Neuronal stem cell (in vitro differentiated cells): ENCODE measurements around the gene NFKBIE. TPM values are rescaled to one million over a fixed set of nuclear protein-coding genes. Genes with fewer than 3 reads are reported as not detected.
A peak's percentile ranks its signal among the peaks of the same experiment; 100 is the strongest.
"Not testable (repeated sequence)": the region's sequence is repeated elsewhere in the genome, so short reads cannot be mapped to it uniquely, and the experiment has no call there.

Source experiments
- DNase-seq: peaks from one replicate; pipeline ENCODE4 v3.0.0-alpha.2; 2013; ENCODE audit warnings: low spot score
- H2AFZ ChIP-seq: one replicate; pipeline ENCODE4 v1.6.1; 2013; ENCODE audit warnings: mild to moderate bottlenecking, low read length, inconsistent platforms
- H2AK5ac ChIP-seq: 2 replicates; pipeline ENCODE4 v1.6.1; 2013; ENCODE audit warnings: low read depth, mild to moderate bottlenecking, inconsistent platforms, low read length, moderate library complexity, mixed read lengths
- H2BK120ac ChIP-seq: 2 replicates; pipeline ENCODE4 v1.6.1; 2013; ENCODE audit warnings: low read depth, mild to moderate bottlenecking, inconsistent platforms, low read length, moderate library complexity, mixed read lengths
- H2BK12ac ChIP-seq: one replicate; pipeline ENCODE4 v1.6.1; 2013; ENCODE audit warnings: low read length, inconsistent platforms
- H2BK15ac ChIP-seq: 2 replicates; pipeline ENCODE4 v1.6.1; 2013; ENCODE audit warnings: mild to moderate bottlenecking, low read length, inconsistent platforms, mixed read lengths
- H2BK5ac ChIP-seq: one replicate; pipeline ENCODE4 v1.6.1; 2013; ENCODE audit warnings: inconsistent platforms, mild to moderate bottlenecking, low read length, moderate library complexity
- H3K14ac ChIP-seq: one replicate; pipeline ENCODE4 v1.6.1; 2013; ENCODE audit warnings: low read length, inconsistent platforms
- H3K18ac ChIP-seq: 2 replicates; pipeline ENCODE4 v1.6.1; 2013; ENCODE audit warnings: low read length, inconsistent platforms
- H3K23ac ChIP-seq: 2 replicates; pipeline ENCODE4 v1.6.1; 2013; ENCODE audit warnings: low read depth, mild to moderate bottlenecking, mixed read lengths, low read length, inconsistent platforms; ENCODE audit not compliant: poor library complexity
- H3K27ac ChIP-seq: replicated peaks from 3 replicates; pipeline ENCODE4 v1.5.1; 2013; ENCODE audit warnings: low read length, inconsistent platforms
- H3K27me3 ChIP-seq, 3 experiments: 2 replicates each; pipeline ENCODE4 v1.6.1; 2013; ENCODE audit warnings: low read length in 3 of 3, mild to moderate bottlenecking in 2 of 3, inconsistent platforms in 1 of 3, low read depth in 1 of 3, mixed read lengths in 1 of 3, moderate library complexity in 1 of 3; ENCODE audit not compliant: control insufficient read depth in 3 of 3, insufficient read depth in 3 of 3
- H3K36me3 ChIP-seq, 2 donors: replicated peaks in 1 of 2; 2 replicates each; pipeline ENCODE4 v1.6.1; 2013; ENCODE audit warnings: low read length in 2 of 2; ENCODE audit not compliant: control insufficient read depth in 2 of 2, insufficient read depth in 2 of 2
- H3K4ac ChIP-seq: 2 replicates; pipeline ENCODE4 v1.6.1; 2013; ENCODE audit warnings: inconsistent platforms, mild to moderate bottlenecking, low read length, moderate library complexity
- H3K4me1 ChIP-seq, 2 donors: 1 replicate in 1 of 2; 2 replicates in 1 of 2; pipeline ENCODE4 v1.6.1; 2013; ENCODE audit warnings: low read length in 2 of 2, low read depth in 1 of 2; ENCODE audit not compliant: control insufficient read depth in 2 of 2, insufficient read depth in 1 of 2
- H3K4me2 ChIP-seq: one replicate; pipeline ENCODE4 v1.6.1; 2013; ENCODE audit warnings: mild to moderate bottlenecking, low read length, inconsistent platforms; ENCODE audit not compliant: insufficient read depth, poor library complexity, severe bottlenecking
- H3K4me3 ChIP-seq, 2 donors: 2 replicates each; pipeline ENCODE4 v1.5.1; 2013; ENCODE audit warnings: low read length in 2 of 2, mild to moderate bottlenecking in 2 of 2, inconsistent platforms in 1 of 2, moderate library complexity in 1 of 2
- H3K79me1 ChIP-seq: one replicate; pipeline ENCODE4 v1.6.1; 2013; ENCODE audit warnings: low read depth, mild to moderate bottlenecking, inconsistent platforms, low read length, moderate library complexity
- H3K9ac ChIP-seq: one replicate; pipeline ENCODE4 v1.6.1; 2013; ENCODE audit warnings: mild to moderate bottlenecking, low read depth, low read length, inconsistent platforms; ENCODE audit not compliant: poor library complexity
- H3K9me3 ChIP-seq, 2 donors: replicated peaks in 1 of 2; 2 replicates each; pipeline versions ENCODE3 to v1.6.1; 2013; ENCODE audit warnings: low read length in 2 of 2, mild to moderate bottlenecking in 2 of 2, inconsistent platforms in 1 of 2, low read depth in 1 of 2, mixed read lengths in 1 of 2, moderate library complexity in 1 of 2; ENCODE audit not compliant: control insufficient read depth in 2 of 2, insufficient read depth in 1 of 2
- H4K8ac ChIP-seq: one replicate; pipeline ENCODE4 v1.6.1; 2013; ENCODE audit warnings: low read depth, mild to moderate bottlenecking, inconsistent platforms, low read length, moderate library complexity
- H4K91ac ChIP-seq: one replicate; pipeline ENCODE4 v1.6.1; 2013; ENCODE audit warnings: low read length, low read depth, mild to moderate bottlenecking, inconsistent platforms; ENCODE audit not compliant: poor library complexity
- WGBS, 2 donors: extraction: QIAGEN DNeasy Blood & Tissue Kit; methylation state at CpG; one replicate each; pipeline ENCODE4 v1.1.7; 2013; ENCODE audit warnings: missing lambda C conversion rate in 2 of 2, mixed read lengths in 1 of 2; ENCODE audit not compliant: insufficient read length in 2 of 2, insufficient replicate concordance in 1 of 2; ENCODE audit errors: extremely low coverage in 2 of 2; 5-methylcytosine and 5-hydroxymethylcytosine counted together
- polyA plus RNA-seq, 2 experiments: library from polyadenylated mRNA; stranded (reverse); fragments of 200-250 nt; gene quantifications; one replicate each; pipeline ENCODE4 v1.2.3, GENCODE V29; 2013

NFKBIE gene
- 9.5 TPM for polyA plus RNA-seq (2013, experiment 1 of 2)
- 9.0 TPM for polyA plus RNA-seq (2013, experiment 2 of 2)

GRCh38 chr6:44265007-44265721 is at the start of gene NFKBIE:
Gene NFKBIE (minus strand): TSS chr6:44265551. CDS start chr6:44265346, 205 bp downstream.
- Histone ChIP-seq H3K18ac (peak within 1 kb of the TSS; percentile 87), H3K79me1 (peaks cover 2% of the 10 kb centered on the region), H3K4me3 (peak within 1 kb of the TSS; percentile 81 to 83), H3K4ac (no peak within 1 kb of the TSS), H3K27me3 (no peaks in the 10 kb centered on the region), H3K9me3 (no peaks in the 10 kb centered on the region), H4K8ac (no peak within 1 kb of the TSS), H2BK120ac (no peak within 1 kb of the TSS), H2BK12ac (no peak within 1 kb of the TSS), H3K14ac (peak within 1 kb of the TSS; percentile 22), H2BK15ac (peak within 1 kb of the TSS; percentile 30), H3K9ac (peak within 1 kb of the TSS; percentile 84), H3K23ac (peak within 1 kb of the TSS; percentile 62), H2AFZ (peak within 1 kb of the TSS; percentile 90), H3K4me2 (peak within 1 kb of the TSS; percentile 90), H4K91ac (no peak within 1 kb of the TSS), H2AK5ac (peak within 1 kb of the TSS; percentile 82), H2BK5ac (no peak within 1 kb of the TSS), H3K4me1 (peaks cover 35 to 48% of the 10 kb centered on the region in 2 donors), H3K27ac (no peak within 1 kb of the TSS), H3K36me3 (peaks cover 3 to 28% of the 10 kb centered on the region in 2 donors)
- no CpG with 5 or more reads among the region's 72 CpGs for WGBS, 2 donors
- DNase-seq = peak; percentile 86

- not testable (repeated sequence) for H3K27ac ChIP-seq, H4K91ac ChIP-seq, H3K79me1 ChIP-seq, H2BK5ac ChIP-seq, H3K4me3 ChIP-seq, H2BK12ac ChIP-seq, H3K4me1 ChIP-seq, H3K14ac ChIP-seq, H3K9me3 ChIP-seq, H2BK120ac ChIP-seq, H2BK15ac ChIP-seq, H3K18ac ChIP-seq, H3K4me2 ChIP-seq, H3K23ac ChIP-seq, H3K9ac ChIP-seq, H3K4ac ChIP-seq, H4K8ac ChIP-seq, H2AK5ac ChIP-seq, DNase-seq, H2AFZ ChIP-seq
- Histone ChIP-seq H3K27me3 (peaks cover 0 to 23% (median 0%) of the 10 kb centered on the region in 3 experiments), H3K36me3 (peaks cover 20 to 24% of the 10 kb centered on the region in 2 donors)
- WGBS, 2 donors = no CpG with 5 or more reads among the region's 8 CpGs
These were observed 49.3 kb upstream of the NFKBIE start for GRCh38 chr6:44314657-44315056.

- Histone ChIP-seq H3K4me3 (peak within 1 kb of the TSS; percentile 54 to 96), H4K8ac (no peak within 1 kb of the TSS), H3K9ac (peak within 1 kb of the TSS; percentile 91), H3K27me3 (peaks cover 0 to 11% (median 0%) of the 10 kb centered on the region in 3 experiments), H2AK5ac (no peak within 1 kb of the TSS), H3K36me3 (peaks cover 28 to 39% of the 10 kb centered on the region in 2 donors), H3K27ac (peak within 1 kb of the TSS; percentile 11), H3K18ac (peak within 1 kb of the TSS; percentile 38), H3K14ac (peak within 1 kb of the TSS; percentile 95), H2BK5ac (no peak within 1 kb of the TSS), H3K23ac (peak within 1 kb of the TSS; percentile 100), H2BK15ac (no peak within 1 kb of the TSS), H3K9me3 (no peaks in the 10 kb centered on the region), H3K79me1 (peaks cover 2% of the 10 kb centered on the region), H2BK12ac (no peak within 1 kb of the TSS), H2BK120ac (no peak within 1 kb of the TSS), H4K91ac (no peak within 1 kb of the TSS), H3K4ac (peak within 1 kb of the TSS; percentile 55), H2AFZ (peak within 1 kb of the TSS; percentile 90), H3K4me1 (peaks cover 4 to 5% of the 10 kb centered on the region in 2 donors), H3K4me2 (peak within 1 kb of the TSS; percentile 66)
- no CpG with 5 or more reads among the region's 52 CpGs for WGBS, 2 donors
- DNase-seq = peak; percentile 86
These were observed 47.8 kb upstream of the NFKBIE start, which contains the start of gene AARS2 for GRCh38 chr6:44312901-44313788. Gene AARS2 (minus strand): TSS chr6:44313347. CDS start chr6:44313323, 24 bp downstream.
